SW 1271 (cell line): ENCODE results near the gene TM9SF1.

Source experiments
- DNase-seq, 2 experiments: peaks; one replicate each; lab custom pipeline; 2025; lab: John Stamatoyannopoulos, UW

Gene TM9SF1, protein sequence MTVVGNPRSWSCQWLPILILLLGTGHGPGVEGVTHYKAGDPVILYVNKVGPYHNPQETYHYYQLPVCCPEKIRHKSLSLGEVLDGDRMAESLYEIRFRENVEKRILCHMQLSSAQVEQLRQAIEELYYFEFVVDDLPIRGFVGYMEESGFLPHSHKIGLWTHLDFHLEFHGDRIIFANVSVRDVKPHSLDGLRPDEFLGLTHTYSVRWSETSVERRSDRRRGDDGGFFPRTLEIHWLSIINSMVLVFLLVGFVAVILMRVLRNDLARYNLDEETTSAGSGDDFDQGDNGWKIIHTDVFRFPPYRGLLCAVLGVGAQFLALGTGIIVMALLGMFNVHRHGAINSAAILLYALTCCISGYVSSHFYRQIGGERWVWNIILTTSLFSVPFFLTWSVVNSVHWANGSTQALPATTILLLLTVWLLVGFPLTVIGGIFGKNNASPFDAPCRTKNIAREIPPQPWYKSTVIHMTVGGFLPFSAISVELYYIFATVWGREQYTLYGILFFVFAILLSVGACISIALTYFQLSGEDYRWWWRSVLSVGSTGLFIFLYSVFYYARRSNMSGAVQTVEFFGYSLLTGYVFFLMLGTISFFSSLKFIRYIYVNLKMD

DNA sequence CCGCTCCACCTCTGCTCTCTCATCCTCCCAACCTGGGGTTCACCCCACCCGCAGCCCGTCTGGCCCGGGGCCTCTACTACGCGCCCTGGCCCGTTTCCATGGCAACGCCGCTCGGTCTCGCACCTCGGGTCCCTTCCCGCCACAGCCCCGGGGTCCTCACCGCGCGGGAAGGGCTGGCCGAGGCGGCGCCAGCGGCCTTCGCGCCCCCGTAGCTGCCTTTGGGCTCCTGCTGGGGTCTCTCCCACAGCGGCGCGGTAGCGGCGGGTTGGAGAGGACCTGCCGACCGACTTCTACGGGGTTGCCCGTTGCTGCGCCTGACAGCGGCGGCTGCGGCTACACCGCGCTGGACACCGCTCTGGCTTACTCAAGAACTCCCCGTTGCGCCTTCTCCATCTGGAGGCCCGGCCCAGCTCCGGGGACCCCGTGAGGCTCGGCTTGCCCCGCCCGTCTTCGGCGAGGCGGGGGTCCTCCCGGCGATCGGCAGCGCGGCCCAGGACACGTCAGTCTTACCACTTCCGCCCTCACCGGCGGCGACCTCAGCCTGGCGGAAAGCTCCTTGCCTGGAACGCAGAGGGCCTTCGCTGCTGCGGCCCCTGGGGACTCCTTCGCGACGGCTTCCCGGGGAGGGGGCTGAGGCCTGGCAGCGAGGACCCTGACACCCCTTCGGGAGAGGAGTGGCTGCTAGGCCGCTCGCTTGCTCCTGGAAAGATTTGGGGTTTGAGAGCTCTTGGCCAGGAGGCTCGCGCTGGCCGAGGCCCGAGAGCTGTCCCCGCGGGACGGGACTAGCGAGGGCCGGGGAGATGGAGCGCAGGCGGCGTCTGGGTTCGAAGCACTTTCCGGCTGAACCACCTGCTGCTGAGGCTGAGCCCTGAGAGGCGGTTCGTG lies at the start of gene TM9SF1:
Gene TM9SF1, minus strand, starts transcription at position 256 of the 885 bp plus-strand sequence. CDS start 422 bp downstream, outside the sequence.
- peak; percentile 45 to 68 for DNase-seq

DNA sequence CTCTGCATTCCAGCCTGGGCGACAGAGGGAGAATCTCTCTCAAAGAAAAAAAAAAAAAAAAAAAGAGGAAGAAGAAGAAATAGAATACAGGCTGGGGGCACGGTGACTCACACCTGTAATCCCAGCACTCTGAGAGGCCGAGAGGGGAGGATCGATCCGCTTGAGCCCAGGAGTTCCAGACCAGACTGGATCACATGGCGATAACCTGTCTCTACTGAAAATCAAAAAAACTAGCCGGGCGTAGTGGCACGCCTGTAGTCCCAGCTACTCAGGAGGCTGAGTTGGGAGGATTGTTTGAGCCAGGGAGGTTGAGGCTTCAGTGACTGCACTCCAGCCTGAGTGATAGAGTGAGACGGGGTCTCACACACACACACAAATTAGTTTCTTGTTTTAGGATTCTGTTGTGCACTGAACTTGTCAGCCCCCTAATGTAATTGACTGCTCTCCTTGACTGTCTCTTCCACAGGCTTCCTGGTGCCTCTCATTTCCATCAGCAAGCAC lies 48.1 kb upstream of the TM9SF1 start:
- no peak for DNase-seq

DNA sequence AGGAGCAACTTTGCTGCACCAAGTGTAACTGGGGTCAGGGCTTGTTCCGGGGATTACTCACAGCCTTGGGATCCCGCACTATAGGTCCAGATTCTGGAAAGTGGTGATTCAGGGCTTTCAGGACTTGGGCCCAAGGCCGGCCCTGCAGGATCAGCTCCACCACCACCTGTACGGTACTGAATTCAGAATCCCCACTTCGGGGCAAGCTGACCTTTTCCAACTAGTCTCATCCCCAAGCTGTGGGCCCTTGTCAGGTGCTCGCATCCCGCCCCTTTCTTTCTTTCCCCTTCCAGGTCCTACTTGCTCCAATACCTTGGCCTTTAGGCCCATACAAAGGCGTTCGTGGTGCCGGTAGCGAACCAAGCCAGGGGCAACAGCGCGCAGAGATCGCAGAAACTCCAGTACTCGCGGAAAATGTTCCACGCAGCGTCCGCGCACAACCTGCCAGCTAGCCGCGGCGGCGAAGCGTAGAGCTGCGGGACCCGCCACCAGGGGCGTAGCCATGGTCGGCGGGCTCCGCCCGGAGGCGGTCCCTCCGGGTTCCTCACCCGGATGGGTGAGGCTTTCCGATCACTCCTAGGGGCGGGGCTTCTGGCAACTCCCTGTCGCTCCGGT lies 46.7 kb upstream of the TM9SF1 start:
- peak; percentile 87 to 96 for DNase-seq

DNA sequence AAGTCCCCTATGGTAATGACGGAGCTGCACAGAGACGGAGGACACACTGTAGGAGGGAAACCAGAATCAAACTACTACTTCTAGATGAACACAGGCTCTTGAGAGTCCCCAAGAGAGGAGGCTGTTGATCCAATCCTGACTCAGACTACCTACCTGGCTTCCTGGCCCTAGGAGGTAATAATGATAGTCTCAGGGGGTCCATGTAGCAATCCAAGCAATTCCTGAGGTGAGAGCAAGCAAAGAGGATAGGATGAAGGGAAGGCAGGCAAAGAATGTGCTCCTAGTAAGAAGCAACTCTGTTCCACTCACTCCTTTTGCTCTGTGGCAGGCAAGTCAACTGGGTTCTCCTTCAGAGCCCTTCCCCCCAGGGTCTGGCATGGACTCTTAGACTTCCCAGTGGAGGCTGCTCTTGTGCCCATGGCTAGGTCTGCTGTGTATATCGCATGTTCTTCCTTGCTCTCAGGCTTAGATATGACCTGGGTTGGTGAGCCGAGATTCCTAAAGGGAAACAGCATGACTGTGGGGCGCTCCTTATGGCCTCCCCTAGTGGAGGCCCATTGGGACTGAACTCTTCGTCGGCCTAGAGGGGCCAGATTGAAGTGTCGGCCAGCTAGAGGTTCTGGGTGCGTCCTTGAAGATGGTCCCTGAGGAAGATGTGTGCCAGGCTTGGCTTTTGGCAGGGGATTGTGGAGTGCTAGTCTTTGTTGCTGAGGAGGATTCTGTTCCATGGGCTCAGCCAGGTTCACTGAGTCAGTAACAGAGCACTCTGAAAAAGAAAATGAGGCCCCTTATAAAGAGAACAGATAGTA lies 45.1 kb upstream of the TM9SF1 start:
- no peak for DNase-seq

DNA sequence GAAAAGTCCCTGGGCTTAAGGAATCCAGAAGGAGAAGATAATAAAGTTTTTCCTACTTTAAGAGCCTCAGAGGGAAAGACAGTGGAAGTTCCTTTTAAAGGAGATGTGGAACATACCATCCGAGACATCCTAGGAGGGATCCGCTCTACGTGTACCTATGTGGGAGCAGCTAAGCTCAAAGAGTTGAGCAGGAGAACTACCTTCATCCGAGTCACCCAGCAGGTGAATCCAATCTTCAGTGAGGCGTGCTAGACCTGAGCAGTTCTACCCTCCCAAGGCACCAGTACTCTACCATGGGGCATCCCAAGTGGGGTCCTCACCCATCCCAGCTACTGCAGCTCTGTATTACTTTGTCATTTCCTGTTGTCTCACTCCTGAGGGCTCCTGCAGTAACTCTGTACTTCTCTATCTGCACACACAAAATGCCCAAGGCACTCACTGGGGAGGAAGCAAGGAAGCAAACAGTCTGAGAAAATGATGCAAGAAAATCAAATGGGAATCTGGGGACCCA lies 43.3 kb upstream of the TM9SF1 start:
- no peak for DNase-seq

DNA sequence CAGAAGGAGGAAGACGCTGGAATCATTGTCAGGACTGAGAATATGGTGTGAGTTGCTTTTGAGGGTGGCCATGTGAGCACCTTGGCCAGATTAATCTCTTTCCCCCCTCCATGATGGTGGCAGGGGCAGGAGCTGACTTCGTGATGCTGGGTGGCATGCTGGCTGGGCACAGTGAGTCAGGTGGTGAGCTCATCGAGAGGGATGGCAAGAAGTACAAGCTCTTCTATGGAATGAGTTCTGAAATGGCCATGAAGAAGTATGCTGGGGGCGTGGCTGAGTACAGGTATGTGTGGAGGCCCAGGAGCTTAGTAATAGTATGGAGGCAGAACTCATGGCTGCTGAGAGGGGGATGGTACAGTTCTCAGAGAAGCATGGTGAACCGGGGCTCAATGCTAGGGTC lies 42.9 kb upstream of the TM9SF1 start:
- no peak for DNase-seq

DNA sequence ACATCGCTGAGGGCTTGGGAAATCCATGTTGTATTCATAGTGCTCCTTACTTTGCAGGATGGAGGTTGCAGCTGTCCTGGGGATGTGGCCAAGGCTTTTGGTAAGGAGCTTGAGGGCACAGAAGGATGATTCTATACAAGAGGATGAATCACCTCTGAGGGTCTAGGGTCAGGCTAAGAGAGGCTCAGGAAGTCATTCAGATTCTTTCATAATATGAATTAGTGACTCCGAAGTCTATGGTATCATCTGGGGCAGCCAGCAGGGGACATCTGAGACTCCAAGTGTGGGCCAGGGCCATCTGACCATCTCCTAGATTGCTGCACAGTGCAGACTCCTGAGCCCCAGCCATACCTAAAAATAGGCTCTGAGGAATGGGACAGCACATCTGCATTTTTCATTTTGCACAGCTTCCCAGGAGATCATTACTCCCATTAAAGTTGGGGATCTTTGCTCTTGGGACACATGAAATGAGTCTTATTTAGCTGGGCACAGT lies 42.3 kb upstream of the TM9SF1 start:
- no peak for DNase-seq

DNA sequence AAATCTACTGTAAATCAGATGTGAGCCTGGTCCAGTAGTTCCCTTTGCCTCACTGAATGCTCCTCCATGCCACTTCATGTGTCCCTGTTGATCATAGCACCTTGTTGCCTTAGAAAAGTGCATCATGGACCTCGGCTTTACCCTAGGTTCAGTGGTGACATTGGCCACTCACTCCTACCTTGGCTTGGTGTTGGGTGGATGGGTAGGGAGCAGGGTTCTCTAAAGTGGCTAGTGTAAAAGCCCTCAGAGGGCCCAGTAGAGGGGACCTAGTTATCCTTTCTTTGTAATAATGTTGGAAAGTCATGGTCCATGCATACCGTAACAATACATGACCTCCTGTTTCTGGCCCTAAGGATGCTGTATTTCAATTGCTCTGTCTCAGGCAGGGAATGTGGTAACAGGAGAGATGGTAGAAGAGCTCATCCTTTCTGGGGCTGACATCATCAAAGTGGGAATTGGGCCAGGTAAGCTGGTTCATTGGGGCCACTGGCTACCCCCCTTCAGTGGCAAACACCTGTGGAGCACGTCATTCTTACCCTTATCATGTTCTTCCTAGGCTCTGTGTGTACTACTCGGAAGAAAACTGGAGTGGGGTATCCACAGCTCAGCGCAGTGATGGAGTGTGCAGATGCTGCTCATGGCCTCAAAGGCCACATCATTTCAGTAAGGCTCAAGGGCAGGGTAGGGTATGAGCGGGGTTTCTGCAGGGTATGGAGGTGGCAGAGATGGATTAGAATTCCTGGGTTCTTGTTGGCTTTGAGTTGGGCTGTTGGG lies 41.6 kb upstream of the TM9SF1 start:
- DNase-seq: no peak

DNA sequence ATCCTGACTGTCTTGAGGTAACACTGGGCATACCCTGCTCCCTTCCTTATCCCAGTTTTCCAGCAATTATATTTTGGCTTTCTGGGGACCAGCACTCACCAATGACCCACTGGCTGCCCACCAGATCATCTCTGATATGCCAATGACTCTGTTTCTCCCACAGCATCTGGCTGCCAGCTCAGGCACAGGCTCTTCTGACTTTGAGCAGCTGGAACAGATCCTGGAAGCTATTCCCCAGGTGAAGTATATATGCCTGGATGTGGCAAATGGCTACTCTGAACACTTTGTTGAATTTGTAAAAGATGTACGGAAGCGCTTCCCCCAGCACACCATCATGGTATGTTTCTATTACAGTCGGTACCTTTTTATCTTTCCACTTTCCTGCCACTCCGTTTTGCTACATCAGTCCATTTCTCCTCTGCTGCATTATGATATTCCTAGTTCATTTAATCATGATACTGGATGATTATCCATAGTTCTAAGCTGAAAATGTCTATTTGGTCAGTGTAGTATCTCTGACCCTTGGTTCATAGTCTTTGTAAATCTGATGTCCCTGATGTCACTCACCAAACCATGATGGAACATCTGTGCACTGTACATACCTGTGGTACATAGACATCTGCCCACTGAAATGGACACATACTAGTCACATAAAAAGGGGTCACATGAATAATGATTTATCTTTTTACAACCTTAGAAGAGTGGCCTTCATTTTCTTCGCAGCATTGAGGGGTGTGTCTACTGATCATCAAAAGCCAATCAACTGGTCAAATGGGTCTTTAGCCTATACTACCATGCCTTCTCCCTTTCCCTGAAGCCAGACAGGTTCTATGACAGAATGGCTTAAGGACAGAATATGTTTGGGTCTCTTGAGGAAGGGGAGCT lies 40.8 kb upstream of the TM9SF1 start:
- no peak for DNase-seq

DNA sequence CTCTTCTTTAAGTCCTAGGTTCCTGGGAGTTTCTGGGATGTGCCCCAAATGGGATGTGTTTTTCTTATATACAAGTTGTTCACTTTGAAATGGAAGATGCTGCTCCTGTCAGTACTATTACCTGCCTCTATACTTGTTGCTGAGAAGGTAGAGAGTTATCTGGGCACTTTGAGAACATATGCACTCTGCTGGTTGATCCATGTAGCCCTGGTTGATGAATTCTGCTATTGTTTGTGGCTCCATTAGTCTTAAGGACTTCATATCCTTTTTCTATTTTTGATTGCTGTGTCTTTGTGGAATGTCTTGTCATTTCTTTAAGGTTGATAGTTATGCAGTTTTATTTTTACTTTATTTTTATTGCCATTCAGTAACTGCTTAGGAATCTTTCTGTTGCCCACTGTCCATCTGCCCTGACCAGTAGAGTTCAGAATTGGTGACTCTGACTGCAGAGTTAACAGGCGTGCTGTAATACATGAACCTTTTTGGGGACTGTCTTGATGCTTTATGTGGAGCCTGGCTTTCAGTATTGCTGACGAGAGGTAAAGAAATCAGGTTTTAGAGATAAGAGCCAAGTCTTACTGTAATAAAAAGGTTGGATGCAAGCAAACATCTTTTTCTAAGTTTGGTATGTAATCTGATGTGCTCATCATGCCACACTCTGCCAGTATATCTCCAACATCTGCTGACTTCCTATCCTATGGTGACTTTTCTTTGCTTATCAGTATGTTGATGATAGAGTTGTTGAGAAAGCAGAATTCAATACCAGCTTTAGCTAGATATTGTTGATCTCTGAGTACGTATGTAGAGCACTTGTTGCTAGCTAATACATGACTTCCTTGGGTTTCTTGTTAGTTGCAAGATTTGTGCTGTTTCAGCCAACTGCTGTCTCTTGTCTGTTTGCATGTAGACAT lies 39.1 kb upstream of the TM9SF1 start:
- DNase-seq: no peak

DNA sequence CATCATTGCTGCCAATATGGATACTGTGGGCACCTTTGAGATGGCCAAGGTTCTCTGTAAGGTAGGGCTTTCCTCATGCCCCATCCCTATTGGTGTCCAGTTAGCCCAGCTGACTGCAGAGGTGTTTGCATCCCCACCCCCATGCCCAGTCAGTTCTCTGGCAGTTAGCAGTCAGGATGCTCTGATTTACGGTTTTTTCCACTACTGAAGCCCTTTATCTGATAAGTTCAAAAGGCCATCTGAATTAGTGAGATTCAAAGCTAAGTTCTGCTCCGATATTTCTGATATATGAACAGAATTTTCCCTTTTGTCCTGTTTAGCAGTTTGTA lies 38.3 kb upstream of the TM9SF1 start:
- peak in 1 of 2 experiments; percentile 20 for DNase-seq

DNA sequence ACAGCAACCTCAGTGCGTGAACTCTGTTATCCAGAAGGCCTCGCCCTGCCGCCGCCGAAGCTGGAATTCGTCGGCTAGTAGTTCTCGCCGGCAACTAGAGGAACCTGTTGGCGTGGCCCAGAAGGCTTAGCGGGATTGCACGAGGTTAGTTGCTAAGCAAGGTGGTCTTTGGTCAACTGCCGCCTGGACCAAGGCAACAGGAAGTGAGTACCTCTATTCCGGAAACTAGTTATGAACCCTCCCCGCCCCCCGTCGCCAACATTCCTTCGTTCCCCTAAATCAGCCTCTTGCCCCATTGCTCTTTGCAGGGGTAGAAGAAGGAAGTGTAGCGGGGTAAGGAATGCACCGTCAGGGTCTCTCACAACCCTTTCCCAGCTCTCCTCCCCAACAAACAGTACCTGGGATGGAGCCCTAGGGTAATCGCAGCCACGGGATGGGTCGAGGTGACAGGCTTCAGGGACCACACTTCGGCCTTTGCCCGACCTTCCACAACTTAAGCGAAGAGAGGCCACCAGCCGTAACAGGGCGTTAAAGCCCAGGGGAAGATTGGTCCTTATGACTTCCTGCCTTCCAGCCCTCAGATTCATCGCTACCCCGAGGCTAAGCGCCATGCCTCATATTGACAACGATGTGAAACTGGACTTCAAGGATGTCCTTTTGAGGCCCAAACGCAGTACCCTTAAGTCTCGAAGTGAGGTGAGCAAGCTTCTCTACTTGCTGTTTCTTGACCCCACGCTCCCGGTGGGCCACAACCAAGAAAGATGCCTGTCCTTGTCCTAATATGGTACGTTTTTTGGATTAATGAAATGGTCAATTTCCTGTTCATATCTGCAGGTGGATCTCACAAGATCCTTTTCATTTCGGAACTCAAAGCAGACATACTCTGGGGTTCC lies 37.6 kb upstream of the TM9SF1 start, which contains the start of gene GMPR2:
Gene GMPR2, plus strand, starts transcription at position 285 of the 893 bp plus-strand sequence. Its CDS starts 325 bp downstream, at position 610.
- DNase-seq: peak in 1 of 2 experiments; percentile 95

DNA sequence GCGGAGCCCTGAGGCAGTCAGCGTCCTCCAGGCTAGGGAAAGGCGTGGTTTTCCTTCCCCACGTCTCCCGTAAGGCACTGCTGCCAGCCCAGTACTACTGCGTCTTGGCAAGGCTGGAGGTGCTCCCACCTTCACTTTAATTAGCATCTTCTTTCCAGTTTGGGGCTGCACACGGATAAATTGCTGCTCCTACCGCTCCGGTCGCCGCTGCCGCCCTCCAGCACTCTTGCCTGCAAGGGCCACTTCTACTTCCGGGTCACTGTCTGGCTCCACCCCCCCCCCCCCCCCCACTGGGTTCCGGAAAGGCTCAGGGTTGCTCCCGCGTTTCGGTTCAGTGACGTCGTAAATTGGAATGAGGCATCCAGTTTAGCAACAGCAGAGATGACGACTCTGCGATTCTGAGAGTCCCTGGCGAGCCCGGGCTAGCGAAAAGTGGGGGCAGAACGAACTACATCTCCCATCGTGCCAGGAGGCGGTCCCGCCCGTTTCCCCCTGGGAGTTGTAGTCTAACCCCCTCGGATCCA lies 36.9 kb upstream of the TM9SF1 start, which contains the start of gene NEDD8:
Gene NEDD8, minus strand, starts transcription at position 247 of the 524 bp plus-strand sequence. Its CDS starts 100 bp downstream, at position 147.
- DNase-seq: peak; percentile 88 to 95

DNA sequence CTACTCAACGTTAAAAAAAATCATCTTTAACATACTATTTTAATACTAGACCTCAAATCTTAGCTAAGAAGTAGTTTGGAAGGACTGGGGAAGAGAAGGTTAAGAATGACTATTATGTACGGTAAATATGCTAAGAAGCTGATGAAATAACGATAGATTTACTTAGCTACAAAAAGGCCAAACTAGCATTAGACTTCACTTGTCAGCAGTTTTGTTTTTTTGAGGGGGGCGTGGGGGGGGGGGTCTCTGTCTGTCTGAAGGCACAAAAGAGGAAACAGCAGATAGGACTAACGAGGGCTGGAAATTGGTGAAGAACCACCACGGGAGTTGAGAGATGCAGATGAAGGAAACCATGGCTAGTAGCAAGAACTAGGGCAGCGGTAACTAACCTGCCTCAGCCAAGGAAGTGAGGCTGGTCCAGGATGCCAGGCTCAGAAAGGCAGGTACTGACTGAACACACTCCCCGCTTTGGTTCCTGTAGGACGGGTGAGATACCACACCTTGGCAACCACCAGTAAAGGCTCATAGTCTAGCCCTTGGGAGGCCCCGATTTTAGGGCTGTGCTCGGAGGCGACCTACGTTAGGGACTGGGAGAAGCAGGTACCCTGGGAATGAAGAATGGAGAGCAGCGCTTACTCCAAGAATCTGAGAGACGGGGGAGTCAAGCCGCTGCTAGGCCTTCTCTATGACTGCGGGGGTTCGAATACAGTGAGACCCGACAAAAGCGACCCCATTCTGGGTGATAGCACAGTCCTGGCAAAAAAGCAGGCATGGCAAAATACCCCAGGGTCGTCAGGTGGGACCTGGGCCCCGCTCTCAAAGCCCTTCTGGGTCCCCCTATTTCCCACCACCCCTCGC lies 36.3 kb upstream of the TM9SF1 start:
- peak in 1 of 2 experiments; percentile 40 for DNase-seq

DNA sequence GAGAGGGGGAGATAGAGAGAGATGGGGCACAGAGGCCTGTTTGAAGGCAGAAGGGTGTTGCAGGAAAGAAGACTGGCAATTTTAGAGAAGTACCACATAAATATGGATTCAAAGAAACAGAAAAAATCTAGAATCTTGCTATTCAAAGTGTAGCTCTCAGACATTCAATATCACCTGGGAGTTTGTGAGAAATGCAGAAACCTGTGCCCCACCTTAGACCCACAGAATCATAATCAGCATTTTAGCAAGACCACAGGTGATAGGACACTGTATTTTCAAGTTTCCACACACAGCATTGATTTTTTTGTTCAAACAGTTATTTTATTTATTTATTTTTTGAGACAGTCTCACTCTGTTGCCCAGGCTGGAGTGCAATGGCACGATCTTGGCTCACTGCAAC lies 33.7 kb upstream of the TM9SF1 start:
- no peak for DNase-seq
